Endothelial cell (in vitro differentiated cells): ENCODE results near the gene OR56A3. TPM values are rescaled to one million over a fixed set of nuclear protein-coding genes. Genes with fewer than 3 reads are reported as not detected.

Source experiments
- DNase-seq: peaks from one replicate; pipeline ENCODE4 v3.0.0; 2021; ENCODE audit warnings: low spot score
- H3K27ac Mint-ChIP-seq: one replicate; pipeline ENCODE4 v1.8.0; 2021; ENCODE audit warnings: mixed read lengths, inconsistent platforms; ENCODE audit not compliant: unreplicated experiment
- H3K27me3 Mint-ChIP-seq: one replicate; pipeline ENCODE4 v1.8.0; 2021; ENCODE audit warnings: mild to moderate bottlenecking, moderate library complexity, mixed read lengths, inconsistent platforms; ENCODE audit not compliant: unreplicated experiment
- H3K36me3 Mint-ChIP-seq: one replicate; pipeline ENCODE4 v1.8.0; 2021; ENCODE audit warnings: mild to moderate bottlenecking, low read depth, mixed read lengths, inconsistent platforms; ENCODE audit not compliant: unreplicated experiment
- H3K4me1 Mint-ChIP-seq: one replicate; pipeline ENCODE4 v1.8.0; 2021; ENCODE audit warnings: mild to moderate bottlenecking, mixed read lengths, inconsistent platforms; ENCODE audit not compliant: unreplicated experiment
- H3K4me3 Mint-ChIP-seq: one replicate; pipeline ENCODE4 v1.8.0; 2021; ENCODE audit warnings: mild to moderate bottlenecking, mixed read lengths, inconsistent platforms; ENCODE audit not compliant: unreplicated experiment
- H3K9me3 Mint-ChIP-seq: one replicate; pipeline ENCODE4 v1.8.0; 2021; ENCODE audit warnings: mixed read lengths, inconsistent platforms; ENCODE audit not compliant: unreplicated experiment
- CTCF ChIP-seq: fragments of 200-600 bp; sonication (generic); IDR thresholded peaks from one replicate; pipeline ENCODE4 v1.5.0; 2021; ENCODE audit warnings: antibody characterized with exemption; ENCODE audit not compliant: unreplicated experiment
- long read RNA-seq: library from polyadenylated mRNA; unstranded; transcript quantifications from one replicate; pipeline ENCODE4 v2.0.0, GENCODE V29; 2020; ENCODE audit not compliant: unreplicated experiment
- total RNA-seq: library from RNA; stranded (reverse); fragmentation: NEBNext Ultra II Directional; extraction: Animal tissue kit (Norgen Biotek cat#: 25700); gene quantifications from one replicate; pipeline ENCODE4 v1.2.1, GENCODE V29; 2021; ENCODE audit not compliant: unreplicated experiment

OR56A3 gene
- not detected for total RNA-seq
- long read RNA-seq: 0 reads

DNA sequence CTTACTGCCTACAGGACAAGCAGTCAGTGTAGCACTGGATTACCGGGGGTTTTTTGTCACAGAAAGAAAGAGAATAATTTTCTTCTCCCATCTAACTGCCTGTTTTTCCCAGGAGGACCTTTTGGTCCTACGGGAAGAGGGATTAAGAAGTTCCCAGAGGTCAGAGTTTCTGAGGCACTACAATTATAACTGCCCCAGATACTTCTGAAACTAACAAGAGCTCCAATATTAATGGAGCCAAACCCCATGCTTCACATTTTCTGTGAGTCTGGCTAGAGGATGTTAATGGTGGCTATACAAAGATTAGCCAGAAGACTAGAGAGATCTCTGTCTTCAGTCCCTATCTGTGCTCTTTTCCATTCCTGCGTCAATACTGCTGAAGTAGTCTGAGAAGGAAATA lies at the start of gene OR56A3:
OR56A3 (plus strand) TSS at position 301 of the 400 bp plus-strand sequence. CDS start 5,096 bp downstream, outside the sequence.
- Mint-ChIP-seq H3K27ac (no peak within 1 kb of the TSS), H3K4me3 (no peak within 1 kb of the TSS), H3K36me3 (no peaks in the 10 kb centered on the region), H3K9me3 (no peaks in the 10 kb centered on the region), H3K27me3 (peaks cover 4% of the 10 kb centered on the region), H3K4me1 (peaks cover 3% of the 10 kb centered on the region)
- DNase-seq: no peak
- TF ChIP-seq CTCF: no peak

DNA sequence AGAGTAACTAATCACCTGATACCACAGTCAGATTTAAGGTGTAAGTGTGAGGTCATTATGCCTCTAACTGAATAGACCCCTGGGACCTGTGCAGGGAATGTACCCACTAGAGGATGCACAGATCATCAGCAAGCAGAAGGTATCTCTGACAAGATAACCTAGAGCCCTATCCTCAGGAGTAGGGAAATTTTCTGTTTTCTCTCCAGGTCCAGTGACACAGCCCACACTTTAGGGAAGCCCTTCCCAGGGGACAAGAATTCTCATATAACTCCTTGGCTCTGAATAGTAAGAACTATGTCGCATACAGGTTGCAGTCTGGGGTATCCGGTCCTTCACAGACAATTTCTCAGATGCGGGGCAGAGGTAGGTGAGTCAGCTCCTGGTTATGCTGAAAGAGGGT lies 49.1 kb upstream of the OR56A3 start, which contains the start of gene OR52E5:
OR52E5 (plus strand) TSS at position 301 of the 400 bp plus-strand sequence. CDS start 7,569 bp downstream, outside the sequence.
- no peak for DNase-seq
- H3K27me3 Mint-ChIP-seq: no peaks in the 10 kb centered on the region
- peaks cover 5% of the 10 kb centered on the region for H3K4me1 Mint-ChIP-seq
- no peak within 1 kb of the TSS for H3K4me3 Mint-ChIP-seq
- no peak within 1 kb of the TSS for H3K27ac Mint-ChIP-seq
- no peaks in the 10 kb centered on the region for H3K9me3 Mint-ChIP-seq
- H3K36me3 Mint-ChIP-seq: no peaks in the 10 kb centered on the region
- no peak for TF ChIP-seq CTCF

- H3K4me3 Mint-ChIP-seq: no peak overlapping the region
- no peak overlapping the region for H3K27ac Mint-ChIP-seq
- H3K4me1 Mint-ChIP-seq: no peaks in the 10 kb centered on the region
- H3K27me3 Mint-ChIP-seq: no peaks in the 10 kb centered on the region
- no peaks in the 10 kb centered on the region for H3K36me3 Mint-ChIP-seq
- TF ChIP-seq CTCF: no peak
- no peak for DNase-seq
- H3K9me3 Mint-ChIP-seq: no peaks in the 10 kb centered on the region
Measured at GRCh38 chr11:5899534-5899933, 42.5 kb upstream of the OR56A3 start.

GRCh38 chr11:5910540-5910939 lies 31.5 kb upstream of the OR56A3 start:
- H3K27me3 Mint-ChIP-seq: no peaks in the 10 kb centered on the region
- no peak for TF ChIP-seq CTCF

GRCh38 chr11:5922749-5923426 lies 19.2 kb upstream of the OR56A3 start:
- TF ChIP-seq CTCF: no peak
- no peak overlapping the region for H3K4me3 Mint-ChIP-seq
- H3K36me3 Mint-ChIP-seq: no peaks in the 10 kb centered on the region
- no peaks in the 10 kb centered on the region for H3K4me1 Mint-ChIP-seq
- no peak for DNase-seq
- H3K27me3 Mint-ChIP-seq: peaks cover 2% of the 10 kb centered on the region
- H3K9me3 Mint-ChIP-seq: no peaks in the 10 kb centered on the region
- no peak overlapping the region for H3K27ac Mint-ChIP-seq

More at GRCh38 chr11:5910540-5910939, 31.5 kb upstream of the OR56A3 start:
- H3K4me3 Mint-ChIP-seq: no peak overlapping the region
- DNase-seq: no peak
- no peak overlapping the region for H3K27ac Mint-ChIP-seq
- H3K4me1 Mint-ChIP-seq: no peaks in the 10 kb centered on the region
- peaks cover 4% of the 10 kb centered on the region for H3K9me3 Mint-ChIP-seq
- H3K36me3 Mint-ChIP-seq: peaks cover 3% of the 10 kb centered on the region
